G401 (cell line): ENCODE results near the gene PAAF1. TPM values are rescaled to one million over a fixed set of nuclear protein-coding genes. Genes with fewer than 3 reads are reported as not detected.

Experiments
- DNase-seq: peaks from one replicate; pipeline ENCODE4 v3.0.0-alpha.2; 2015; ENCODE audit warnings: low spot score
- in situ Hi-C: cut with HindIII; loops from 2 replicates; pipeline ENCODE4 v1.10.0; 2016; ENCODE audit warnings: low sequenced_read_pairs, mixed read lengths
- total RNA-seq: library from RNA; depleted of rRNA; stranded (reverse); fragments of >200 nt; shearing (Covaris generic); gene quantifications from 2 replicates; pipeline ENCODE4 v1.2.3, GENCODE V29; 2014

The PAAF1 gene
- total RNA-seq, 1 experiment from 2014 or later = 16.6 TPM

- in situ Hi-C loops = no loop called here
- DNase-seq = no peak
These were observed 88.9 kb downstream of the PAAF1 start for GRCh38 chr11:73965764-73966121.

- in situ Hi-C loops = no loop called here
- no peak for DNase-seq
These were observed 91.7 kb downstream of the PAAF1 start for GRCh38 chr11:73968356-73968966.

GRCh38 chr11:73969091-73969490 is 92.3 kb downstream of the PAAF1 start:
- in situ Hi-C loops = no loop called here
- DNase-seq = no peak

GRCh38 chr11:73969991-73970800 is 93.4 kb downstream of the PAAF1 start:
- in situ Hi-C loops = no loop called here

GRCh38 chr11:73971175-73971719 is 94.4 kb downstream of the PAAF1 start:
- in situ Hi-C loops = no loop called here
- no peak for DNase-seq

More at GRCh38 chr11:73969991-73970800, 93.4 kb downstream of the PAAF1 start:
- DNase-seq = no peak

GRCh38 chr11:73972187-73972586 is 95.4 kb downstream of the PAAF1 start:
- no peak for DNase-seq
- in situ Hi-C loops = no loop called here

- DNase-seq = no peak
- in situ Hi-C loops = no loop called here
These were observed 96.0 kb downstream of the PAAF1 start for GRCh38 chr11:73972620-73973449.

GRCh38 chr11:73974604-73975478 is 98.0 kb downstream of the PAAF1 start:
- in situ Hi-C loops = no loop called here
- DNase-seq = no peak

GRCh38 chr11:73975479-73975757 is 98.6 kb downstream of the PAAF1 start:
- no peak for DNase-seq
- in situ Hi-C loops = no loop called here

GRCh38 chr11:73976451-73977151 is 99.8 kb downstream of the PAAF1 start:
- in situ Hi-C loops = no loop called here
- no peak for DNase-seq

GRCh38 chr11:73977856-73978519 is 101.2 kb downstream of the PAAF1 start:
- no peak for DNase-seq
- in situ Hi-C loops = no loop called here

- in situ Hi-C loops = no loop called here
- DNase-seq = no peak
These were observed 101.8 kb downstream of the PAAF1 start for GRCh38 chr11:73978576-73979086.

GRCh38 chr11:73980001-73980961 is 103.5 kb downstream of the PAAF1 start:
- in situ Hi-C loops = no loop called here
- no peak for DNase-seq
